Activated CD4-positive, alpha-beta T cell treated with anti-CD3 and anti-CD28 coated beads, Interleukin-2, amount 50 U/mL, for 1 hour (primary cell): ENCODE results near the gene BTBD6.

Experiments
- DNase-seq: peaks from one replicate; pipeline ENCODE4 v3.0.0-alpha.2; 2020

Gene BTBD6

GRCh38 chr14:105211758-105212089 is 36.6 kb upstream of the BTBD6 start:
- no peak for DNase-seq

GRCh38 chr14:105212541-105213300 is 35.6 kb upstream of the BTBD6 start:
- no peak for DNase-seq

GRCh38 chr14:105213361-105213760 is 35.0 kb upstream of the BTBD6 start:
- DNase-seq: no peak

GRCh38 chr14:105214324-105214915 is 33.9 kb upstream of the BTBD6 start:
- no peak for DNase-seq

- DNase-seq: no peak
These were observed 32.7 kb upstream of the BTBD6 start for GRCh38 chr14:105215602-105216001.

- DNase-seq: no peak
These were observed 31.7 kb upstream of the BTBD6 start for GRCh38 chr14:105216490-105217247.

- DNase-seq: no peak
These were observed 30.6 kb upstream of the BTBD6 start for GRCh38 chr14:105217774-105218173.

GRCh38 chr14:105218611-105219010 is 29.7 kb upstream of the BTBD6 start:
- no peak for DNase-seq

GRCh38 chr14:105219043-105219612 is 29.2 kb upstream of the BTBD6 start:
- DNase-seq: no peak

GRCh38 chr14:105219753-105220152 is 28.6 kb upstream of the BTBD6 start:
- DNase-seq: no peak

- no peak for DNase-seq
These were observed 27.4 kb upstream of the BTBD6 start for GRCh38 chr14:105220699-105221597.

GRCh38 chr14:105221598-105222178 is 26.6 kb upstream of the BTBD6 start:
- no peak for DNase-seq

- DNase-seq: no peak
These were observed 25.1 kb upstream of the BTBD6 start for GRCh38 chr14:105223260-105223659.

- DNase-seq: no peak
These were observed 24.4 kb upstream of the BTBD6 start for GRCh38 chr14:105223770-105224544.

- DNase-seq: no peak
These were observed 23.3 kb upstream of the BTBD6 start for GRCh38 chr14:105224845-105225570.

- no peak for DNase-seq
These were observed 22.1 kb upstream of the BTBD6 start for GRCh38 chr14:105226198-105226597.

- no peak for DNase-seq
These were observed 21.0 kb upstream of the BTBD6 start for GRCh38 chr14:105227346-105227745.

- DNase-seq: no peak
These were observed 19.8 kb upstream of the BTBD6 start for GRCh38 chr14:105228562-105228961.

- no peak for DNase-seq
These were observed 19.2 kb upstream of the BTBD6 start for GRCh38 chr14:105229099-105229655.

- DNase-seq: no peak
These were observed 7.3 kb upstream of the BTBD6 start for GRCh38 chr14:105240811-105241576.
